Measurements from ENCODE around the gene MED13L. TPM values are rescaled to one million over a fixed set of nuclear protein-coding genes. Genes with fewer than 3 reads are reported as not detected.
"Not testable (repeated sequence)": the region's sequence is repeated elsewhere in the genome, so short reads cannot be mapped to it uniquely, and the experiment has no call there.

MED13L gene
- total RNA-seq, 2 donors from 2014 or later = 55.0 to 64.1 TPM

DNA sequence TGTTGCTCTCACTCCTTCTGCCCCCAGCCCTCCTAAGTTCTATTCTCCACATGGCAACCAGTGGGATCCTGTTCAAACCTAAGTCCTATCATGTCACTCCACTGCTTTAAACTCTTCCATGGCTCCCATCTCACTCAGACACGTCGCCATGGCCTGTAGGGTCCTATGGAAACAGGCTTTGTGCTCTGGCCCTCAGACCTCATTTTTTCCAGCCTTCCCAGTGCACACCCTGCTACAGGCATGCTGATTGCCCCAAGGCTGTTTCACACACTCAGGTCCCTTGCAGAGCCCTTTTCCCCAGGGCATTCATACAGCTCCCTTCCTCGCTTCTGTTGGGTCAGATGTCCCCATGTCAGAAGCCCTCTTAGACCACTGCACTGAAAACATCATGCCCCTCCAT lies 11.2 kb upstream of the MED13L start:
- TF ChIP-seq, protein P1, sequence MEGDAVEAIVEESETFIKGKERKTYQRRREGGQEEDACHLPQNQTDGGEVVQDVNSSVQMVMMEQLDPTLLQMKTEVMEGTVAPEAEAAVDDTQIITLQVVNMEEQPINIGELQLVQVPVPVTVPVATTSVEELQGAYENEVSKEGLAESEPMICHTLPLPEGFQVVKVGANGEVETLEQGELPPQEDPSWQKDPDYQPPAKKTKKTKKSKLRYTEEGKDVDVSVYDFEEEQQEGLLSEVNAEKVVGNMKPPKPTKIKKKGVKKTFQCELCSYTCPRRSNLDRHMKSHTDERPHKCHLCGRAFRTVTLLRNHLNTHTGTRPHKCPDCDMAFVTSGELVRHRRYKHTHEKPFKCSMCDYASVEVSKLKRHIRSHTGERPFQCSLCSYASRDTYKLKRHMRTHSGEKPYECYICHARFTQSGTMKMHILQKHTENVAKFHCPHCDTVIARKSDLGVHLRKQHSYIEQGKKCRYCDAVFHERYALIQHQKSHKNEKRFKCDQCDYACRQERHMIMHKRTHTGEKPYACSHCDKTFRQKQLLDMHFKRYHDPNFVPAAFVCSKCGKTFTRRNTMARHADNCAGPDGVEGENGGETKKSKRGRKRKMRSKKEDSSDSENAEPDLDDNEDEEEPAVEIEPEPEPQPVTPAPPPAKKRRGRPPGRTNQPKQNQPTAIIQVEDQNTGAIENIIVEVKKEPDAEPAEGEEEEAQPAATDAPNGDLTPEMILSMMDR (IDR thresholded peaks at IDR 0.05) = no peak
- no peak for DNase-seq (ENCODE audit: low spot score)
- Histone ChIP-seq H3K4me3 (no peak overlapping the region), H3K9me3 (no peaks in the 10 kb centered on the region), H3K4me1 (no peaks in the 10 kb centered on the region), H3K27me3 (no peaks in the 10 kb centered on the region), H3K27ac (no peak overlapping the region), H3K36me3 (no peaks in the 10 kb centered on the region)

DNA sequence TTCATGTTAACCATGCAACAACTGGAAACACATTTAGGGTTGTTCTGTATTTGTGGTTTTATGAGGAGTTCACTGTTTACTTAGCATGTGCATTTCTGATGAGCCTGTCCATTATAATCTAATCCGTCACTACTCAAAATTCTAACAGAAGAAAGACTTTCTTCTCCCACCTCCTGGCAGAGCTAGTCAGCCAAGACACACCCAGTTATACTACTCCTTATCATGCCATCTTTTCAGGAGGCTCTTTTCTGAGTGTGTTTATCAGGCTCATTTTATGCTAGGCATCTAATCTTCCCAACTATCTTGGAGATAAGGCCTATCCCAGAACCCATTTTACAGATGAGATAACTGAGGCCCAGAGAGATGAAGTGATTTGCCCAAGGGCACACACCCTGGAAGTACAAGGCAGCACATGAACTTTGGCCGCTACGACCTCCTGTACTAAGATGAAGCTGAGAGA lies 10.4 kb upstream of the MED13L start:
- TF ChIP-seq, protein P1 (IDR thresholded peaks at IDR 0.05) = no peak
- Histone ChIP-seq H3K4me3 (no peak overlapping the region), H3K36me3 (no peaks in the 10 kb centered on the region), H3K27me3 (no peaks in the 10 kb centered on the region), H3K27ac (no peak overlapping the region), H3K9me3 (no peaks in the 10 kb centered on the region), H3K4me1 (no peaks in the 10 kb centered on the region)
- DNase-seq (ENCODE audit: low spot score) = no peak

DNA sequence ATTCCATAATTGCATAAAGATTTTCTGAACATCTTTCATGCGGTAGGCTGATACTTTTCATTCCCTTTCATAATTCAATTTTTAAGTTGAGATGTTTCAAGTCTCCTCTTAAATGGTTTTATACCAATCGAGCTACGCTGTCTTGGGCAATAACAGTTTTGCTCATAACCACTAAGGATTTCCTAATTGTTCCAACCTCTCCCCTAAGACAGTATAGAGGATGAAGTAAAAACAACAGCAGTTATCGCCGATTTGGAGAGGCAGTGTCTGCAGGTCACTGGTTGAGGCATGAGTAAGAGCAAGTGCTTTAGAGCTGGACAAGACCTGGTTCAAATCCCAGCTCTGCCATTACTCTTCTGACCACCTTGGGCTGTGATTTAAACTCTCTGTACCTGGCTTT lies 6.9 kb upstream of the MED13L start:
- Histone ChIP-seq H3K36me3 (no peaks in the 10 kb centered on the region), H3K4me3 (no peak overlapping the region), H3K27me3 (no peaks in the 10 kb centered on the region), H3K9me3 (no peaks in the 10 kb centered on the region), H3K4me1 (no peaks in the 10 kb centered on the region), H3K27ac (no peak overlapping the region)
- TF ChIP-seq, protein P1 (IDR thresholded peaks at IDR 0.05) = no peak
- DNase-seq (ENCODE audit: low spot score) = no peak

DNA sequence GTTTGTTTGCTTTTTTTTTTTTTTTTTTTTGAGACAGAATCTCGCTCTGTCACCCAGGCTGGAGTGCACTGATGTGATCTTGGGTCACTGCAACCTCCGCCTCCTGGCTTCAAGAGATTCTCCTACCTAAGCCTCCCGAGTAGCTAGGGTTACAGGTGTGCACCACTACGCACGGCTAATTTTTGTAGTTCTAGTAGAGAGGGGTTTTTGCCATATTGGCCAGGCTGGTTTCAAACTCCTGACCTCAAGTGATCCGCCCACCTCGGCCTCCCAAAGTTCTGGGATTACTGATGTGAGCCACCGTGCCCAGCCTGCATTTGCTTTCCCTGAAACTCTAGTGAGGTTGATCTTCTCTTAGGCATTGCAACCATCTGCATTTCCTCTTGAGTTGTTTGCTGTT lies 6.4 kb upstream of the MED13L start:
- H3K36me3 ChIP-seq; H3K27ac ChIP-seq; H3K4me3 ChIP-seq; H3K27me3 ChIP-seq; H3K9me3 ChIP-seq; H3K4me1 ChIP-seq; DNase-seq (ENCODE audit: low spot score): not testable (repeated sequence)

DNA sequence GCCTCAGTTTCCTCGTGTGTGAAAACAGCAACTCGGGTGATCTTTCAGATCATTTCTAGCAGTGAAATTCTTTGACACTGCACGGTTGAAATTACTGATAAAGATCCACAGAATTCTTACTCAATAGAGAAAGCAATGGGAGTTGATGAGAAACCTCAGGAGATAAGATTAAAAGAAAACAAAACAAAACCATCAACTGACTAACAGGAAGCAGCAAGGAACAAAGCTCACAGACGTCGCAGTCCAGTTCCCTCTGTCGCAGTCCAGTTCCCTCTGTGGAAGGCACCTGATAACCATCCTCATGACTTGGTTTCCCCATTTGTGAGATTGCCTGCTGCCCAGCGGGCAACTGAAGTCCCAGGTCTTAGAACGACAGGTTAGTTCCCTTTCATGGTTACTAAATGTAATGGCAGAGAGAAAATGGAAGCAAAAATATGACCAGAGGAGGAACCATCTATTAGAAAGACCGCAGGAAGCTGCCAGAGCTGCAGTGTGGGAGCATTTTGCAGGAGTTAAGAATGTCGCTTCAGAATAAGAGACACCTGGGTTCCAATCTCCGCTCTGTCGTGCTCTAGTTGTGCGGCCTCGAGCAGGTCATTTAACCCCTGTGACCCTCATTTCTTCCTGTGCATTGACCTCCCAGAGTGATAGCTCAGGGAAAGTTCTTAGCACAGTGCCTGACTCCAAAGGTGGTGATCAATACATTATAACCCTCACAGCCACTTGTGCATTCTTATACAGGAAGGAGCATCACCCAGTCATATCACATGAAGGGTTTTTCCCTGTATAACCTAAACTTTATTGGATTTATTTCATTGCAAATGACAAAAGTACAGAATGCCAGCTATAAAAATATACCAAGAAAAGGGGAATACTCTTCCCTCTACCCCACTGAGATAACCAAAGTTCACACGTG lies 5.1 kb upstream of the MED13L start:
- DNase-seq (ENCODE audit: low spot score) = no peak
- TF ChIP-seq, protein P1 (IDR thresholded peaks at IDR 0.05) = no peak
- no peaks in the 10 kb centered on the region for H3K36me3 ChIP-seq
- no peaks in the 10 kb centered on the region for H3K9me3 ChIP-seq
- peaks cover 0 to 5% of the 10 kb centered on the region in 2 donors for H3K4me1 ChIP-seq
- H3K27ac ChIP-seq = no peak overlapping the region
- no peaks in the 10 kb centered on the region for H3K27me3 ChIP-seq
- H3K4me3 ChIP-seq = no peak overlapping the region

DNA sequence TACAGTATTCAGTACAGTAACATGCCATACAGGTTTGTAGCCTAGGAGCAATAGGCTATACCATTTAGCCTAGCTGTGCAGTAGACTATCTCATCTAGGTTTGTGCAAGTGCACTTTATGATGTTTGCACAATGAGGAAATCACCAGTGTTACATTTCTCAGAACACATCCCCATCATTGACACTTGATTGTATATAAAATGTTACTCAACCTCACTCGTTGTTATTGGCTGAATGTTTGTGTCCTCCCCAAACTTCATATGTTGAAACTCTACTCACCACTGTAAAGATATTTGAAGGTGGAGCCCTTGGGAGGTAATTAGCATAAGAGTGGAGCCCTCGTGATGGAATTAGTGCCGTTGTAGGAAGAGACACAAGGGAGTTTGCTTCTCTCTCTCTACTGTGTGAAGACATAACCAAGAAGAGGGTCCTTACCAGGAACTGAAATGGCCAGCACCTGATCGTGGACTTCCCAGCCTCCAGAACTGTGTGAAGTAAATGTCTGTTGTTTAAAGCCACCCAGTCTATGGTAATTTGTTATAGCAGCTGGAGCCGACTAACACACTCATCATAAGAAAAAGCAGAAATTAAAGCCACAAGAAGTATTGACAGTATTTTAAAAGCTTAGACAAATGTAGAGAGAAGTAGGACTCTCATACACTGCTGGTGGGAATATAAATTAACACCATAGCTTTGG lies 3.2 kb upstream of the MED13L start:
- Histone ChIP-seq H3K27me3 (no peaks in the 10 kb centered on the region), H3K9me3 (no peaks in the 10 kb centered on the region), H3K27ac (no peak overlapping the region), H3K36me3 (no peaks in the 10 kb centered on the region), H3K4me1 (peaks cover 0 to 8% of the 10 kb centered on the region in 2 donors), H3K4me3 (no peak overlapping the region)
- no peak for DNase-seq (ENCODE audit: low spot score)
- TF ChIP-seq, protein P1 (IDR thresholded peaks at IDR 0.05) = no peak

Data from right atrium auricular region (tissue), 2 donors.